HEK293T (cell line): ENCODE measurements around the gene MID2.

Experiments
- ARNT ChIP-seq: fragments of 450-650 bp; IDR thresholded peaks from 2 replicates; pipeline ENCODE4 v1.6.1; 2017; ENCODE audit warnings: mild to moderate bottlenecking
- BHLHE40 ChIP-seq: fragments of 450-650 bp; IDR thresholded peaks from 2 replicates; pipeline ENCODE4 v1.6.1; 2016; ENCODE audit warnings: mild to moderate bottlenecking, moderate library complexity, borderline replicate concordance
- ELF4 ChIP-seq: fragments of 450-650 bp; IDR thresholded peaks from 2 replicates; pipeline ENCODE4 v1.6.1; 2017; ENCODE audit warnings: antibody characterized with exemption
- NFRKB ChIP-seq: fragments of 450-650 bp; IDR thresholded peaks from 2 replicates; pipeline ENCODE4 v1.6.1; 2016; ENCODE audit warnings: mild to moderate bottlenecking, moderate library complexity
- SP1 ChIP-seq: fragments of 450-650 bp; IDR thresholded peaks from 2 replicates; pipeline ENCODE4 v1.6.1; 2017
- TARDBP ChIP-seq: fragments of 450-650 bp; IDR thresholded peaks from 2 replicates; pipeline ENCODE4 v1.6.1; 2016

GRCh38 chrX:107829878-107830277, 4.2 kb downstream of the MID2 start:
- TF ChIP-seq SP1 (no peak), TARDBP (no peak), ELF4 (no peak), ARNT (no peak), BHLHE40 (no peak), NFRKB (no peak)
